Astrocyte of the spinal cord (primary cell): Measurements from ENCODE around the gene TCFL5.

Experiments
- DNase-seq: peaks from one replicate; pipeline ENCODE4 v3.0.0; 2011; ENCODE audit warnings: low read depth, low spot score
- H3K4me3 ChIP-seq: 2 replicates; pipeline ENCODE4 v1.5.1; 2011; ENCODE audit warnings: low read depth, mild to moderate bottlenecking, low read length, moderate library complexity
- CTCF ChIP-seq: IDR thresholded peaks from 2 replicates; pipeline ENCODE4 v1.5.1; 2012; ENCODE audit warnings: low read depth, mild to moderate bottlenecking, low read length, inconsistent platforms
- in situ Hi-C: cut with HindIII; loops from 2 replicates; pipeline ENCODE4 v1.10.0; 2017; ENCODE audit warnings: low sequenced_read_pairs

TCFL5 gene

GRCh38 chr20:62815066-62815991 is 46.3 kb downstream of the TCFL5 start:
- no peak for DNase-seq
- in situ Hi-C loops, result no loop called here
- no peak overlapping the region for H3K4me3 ChIP-seq
- TF ChIP-seq CTCF, result no peak

- H3K4me3 ChIP-seq, result no peak overlapping the region
- TF ChIP-seq CTCF, result no peak
- in situ Hi-C loops, result no loop called here
- no peak for DNase-seq
These were observed 46.9 kb downstream of the TCFL5 start for GRCh38 chr20:62814709-62815065.

- no peak for TF ChIP-seq CTCF
- in situ Hi-C loops, result no loop called here
- no peak overlapping the region for H3K4me3 ChIP-seq
- no peak for DNase-seq
These were observed 47.4 kb downstream of the TCFL5 start for GRCh38 chr20:62814060-62814708.

- in situ Hi-C loops, result no loop called here
- H3K4me3 ChIP-seq, result no peak overlapping the region
- no peak for TF ChIP-seq CTCF
- DNase-seq, result no peak
These were observed 48.0 kb downstream of the TCFL5 start for GRCh38 chr20:62813588-62813987.

GRCh38 chr20:62812907-62813200 is 48.8 kb downstream of the TCFL5 start:
- TF ChIP-seq CTCF, result no peak
- no peak for DNase-seq
- no peak overlapping the region for H3K4me3 ChIP-seq
- in situ Hi-C loops, result no loop called here

GRCh38 chr20:62812181-62812906 is 49.3 kb downstream of the TCFL5 start:
- no peak overlapping the region for H3K4me3 ChIP-seq
- DNase-seq, result no peak
- TF ChIP-seq CTCF, result no peak
- in situ Hi-C loops, result no loop called here
